Right ventricle myocardium superior (tissue), 1 donor: ENCODE results near the gene C16orf96. TPM values are rescaled to one million over a fixed set of nuclear protein-coding genes. Genes with fewer than 3 reads are reported as not detected.

Experiments
- total RNA-seq: library from RNA; stranded (reverse); fragmentation: NEBNext Ultra II Directional; extraction: Animal tissue kit (Norgen Biotek cat#: 25700); gene quantifications from one replicate; pipeline ENCODE4 v1.2.1, GENCODE V29; 2021
- donor health status: DM: no; HTN: yes; CAD: no; lungs with severe emphysema.

The C16orf96 gene
- total RNA-seq, 1 donor from 2014 or later, result 0.11 TPM

Other genes starting within 250 kb of the C16orf96 start
- 14.6 TPM for gene GLIS2, start 240.3 kb upstream of the C16orf96 start, total RNA-seq
- gene PAM16, start 205.0 kb upstream of the C16orf96 start, total RNA-seq, result 74.0 TPM
- 5.7 TPM for gene VASN, start 184.5 kb upstream of the C16orf96 start, total RNA-seq
- gene CORO7, start 139.7 kb upstream of the C16orf96 start, total RNA-seq, result 11.6 TPM
- 76.8 TPM for gene DNAJA3, start 130.5 kb upstream of the C16orf96 start, total RNA-seq
- gene NMRAL1, start 81.7 kb upstream of the C16orf96 start, total RNA-seq, result 24.9 TPM
- gene HMOX2, start 79.9 kb upstream of the C16orf96 start, total RNA-seq, result 125 TPM
- 45.2 TPM for gene CDIP1, start 17.6 kb upstream of the C16orf96 start, total RNA-seq
- 27.5 TPM for gene UBALD1, start 58.5 kb downstream of the C16orf96 start, total RNA-seq
- 27.9 TPM for gene MGRN1, start 68.5 kb downstream of the C16orf96 start, total RNA-seq
- 52.8 TPM for gene NUDT16L1, start 137.2 kb downstream of the C16orf96 start, total RNA-seq
- 9.1 TPM for gene ANKS3, start 177.9 kb downstream of the C16orf96 start, total RNA-seq
- 1.2 TPM for gene DNAAF8, start 178.2 kb downstream of the C16orf96 start, total RNA-seq
- 4.8 TPM for gene ZNF500, start 210.8 kb downstream of the C16orf96 start, total RNA-seq
- not detected for gene SEPTIN12, start 232.0 kb downstream of the C16orf96 start, total RNA-seq
- not detected for gene SMIM22, start 239.0 kb downstream of the C16orf96 start, total RNA-seq
- gene ROGDI, start 246.3 kb downstream of the C16orf96 start, total RNA-seq, result 110 TPM